Dendritic cell treated with granulocyte-macrophage colony-stimulating factor and Interleukin-4, amounts not matched to agents 40 ng/mL and 50 ng/mL, for 4 days (primary cell): Measurements from ENCODE around the gene CDCA5.
"Not testable (repeated sequence)": the region's sequence is repeated elsewhere in the genome, so short reads cannot be mapped to it uniquely, and the experiment has no call there.

Source experiments
- H3K27ac Mint-ChIP-seq: one replicate; pipeline ENCODE4 v1.8.0; 2022; ENCODE audit warnings: mild to moderate bottlenecking, mixed read lengths
- H3K27me3 Mint-ChIP-seq: one replicate; pipeline ENCODE4 v1.8.0; 2022; ENCODE audit warnings: mild to moderate bottlenecking, mixed read lengths
- H3K36me3 Mint-ChIP-seq: one replicate; pipeline ENCODE4 v1.8.0; 2022; ENCODE audit warnings: low read depth, mixed read lengths
- H3K4me1 Mint-ChIP-seq: one replicate; pipeline ENCODE4 v1.8.0; 2022; ENCODE audit warnings: low read depth, mixed read lengths
- H3K4me3 Mint-ChIP-seq: one replicate; pipeline ENCODE4 v1.8.0; 2022; ENCODE audit warnings: mild to moderate bottlenecking, moderate library complexity, mixed read lengths
- H3K9me3 Mint-ChIP-seq: one replicate; pipeline ENCODE4 v1.8.0; 2022; ENCODE audit warnings: mixed read lengths
- intact Hi-C: fragments of 100-400 bp; cut with micrococcal nuclease; formaldehyde crosslinking; loops from one replicate; pipeline ENCODE4 v1.15.0; 2022

CDCA5 gene

GRCh38 chr11:65125197-65126056 lies 41.6 kb upstream of the CDCA5 start:
- H3K4me3 Mint-ChIP-seq, result no peak overlapping the region
- intact Hi-C loops, result no loop called here
- no peaks in the 10 kb centered on the region for H3K27me3 Mint-ChIP-seq
- H3K27ac Mint-ChIP-seq, result no peak overlapping the region
- H3K9me3 Mint-ChIP-seq, result no peaks in the 10 kb centered on the region
- H3K4me1 Mint-ChIP-seq, result peaks cover 12% of the 10 kb centered on the region
- peaks cover 86% of the 10 kb centered on the region for H3K36me3 Mint-ChIP-seq

- peaks cover 86% of the 10 kb centered on the region for H3K36me3 Mint-ChIP-seq
- H3K27ac Mint-ChIP-seq, result no peak overlapping the region
- no peaks in the 10 kb centered on the region for H3K9me3 Mint-ChIP-seq
- H3K4me3 Mint-ChIP-seq, result no peak overlapping the region
- H3K4me1 Mint-ChIP-seq, result peaks cover 18% of the 10 kb centered on the region
- intact Hi-C loops, result no loop called here
- H3K27me3 Mint-ChIP-seq, result no peaks in the 10 kb centered on the region
Observed at GRCh38 chr11:65124480-65125196, 40.8 kb upstream of the CDCA5 start.

GRCh38 chr11:65121865-65122696 lies 38.2 kb upstream of the CDCA5 start, which contains the start of the genes FAU and MRPL49:
TSS of gene FAU (minus strand) at chr11:65122134. CDS start at chr11:65121813, 321 bp downstream.
TSS of gene MRPL49 (plus strand) at chr11:65122321. CDS start at chr11:65122347, 26 bp downstream.
- peak within 1 kb of the TSS; percentile 99 for H3K27ac Mint-ChIP-seq
- no peaks in the 10 kb centered on the region for H3K27me3 Mint-ChIP-seq
- H3K36me3 Mint-ChIP-seq, result peaks cover 86% of the 10 kb centered on the region
- no peaks in the 10 kb centered on the region for H3K9me3 Mint-ChIP-seq
- intact Hi-C loops, result no loop called here
- peak within 1 kb of the TSS; percentile 91 for H3K4me3 Mint-ChIP-seq
- peaks cover 33% of the 10 kb centered on the region for H3K4me1 Mint-ChIP-seq

GRCh38 chr11:65121447-65121864 lies 37.6 kb upstream of the CDCA5 start:
- Mint-ChIP-seq H3K4me1 (peaks cover 38% of the 10 kb centered on the region), H3K36me3 (peaks cover 79% of the 10 kb centered on the region), H3K4me3 (peak overlapping the region; percentile 91), H3K9me3 (no peaks in the 10 kb centered on the region), H3K27me3 (no peaks in the 10 kb centered on the region), H3K27ac (peak overlapping the region; percentile 99)
- intact Hi-C loops, result no loop called here

GRCh38 chr11:65120831-65121230 lies 37.0 kb upstream of the CDCA5 start:
- Mint-ChIP-seq H3K27ac (peak overlapping the region; percentile 99), H3K9me3 (no peaks in the 10 kb centered on the region), H3K36me3 (peaks cover 76% of the 10 kb centered on the region), H3K27me3 (no peaks in the 10 kb centered on the region), H3K4me3 (peak overlapping the region; percentile 91), H3K4me1 (peaks cover 42% of the 10 kb centered on the region)
- intact Hi-C loops, result no loop called here

GRCh38 chr11:65119670-65119995 lies 35.8 kb upstream of the CDCA5 start:
- intact Hi-C loops, result loop anchor here (5.0 to 10.0 kb wide), 3 partner anchors 135 to 272 kb away; partner anchors contain the start of gene ATG2A
- H3K27ac Mint-ChIP-seq, result peak overlapping the region; percentile 99
- peaks cover 49% of the 10 kb centered on the region for H3K4me1 Mint-ChIP-seq
- peaks cover 72% of the 10 kb centered on the region for H3K36me3 Mint-ChIP-seq
- no peak overlapping the region for H3K4me3 Mint-ChIP-seq
- no peaks in the 10 kb centered on the region for H3K27me3 Mint-ChIP-seq
- no peaks in the 10 kb centered on the region for H3K9me3 Mint-ChIP-seq

GRCh38 chr11:65118891-65119669 lies 35.2 kb upstream of the CDCA5 start:
- peak overlapping the region; percentile 99 for H3K27ac Mint-ChIP-seq
- peaks cover 49% of the 10 kb centered on the region for H3K4me1 Mint-ChIP-seq
- H3K9me3 Mint-ChIP-seq, H3K27me3 Mint-ChIP-seq, H3K4me3 Mint-ChIP-seq: not testable (repeated sequence)
- H3K36me3 Mint-ChIP-seq, result peaks cover 66% of the 10 kb centered on the region
- intact Hi-C loops, result loop anchor here (5.0 to 10.0 kb wide), 3 partner anchors 136 to 272 kb away; partner anchors contain the start of gene ATG2A

GRCh38 chr11:65118097-65118837 lies 34.4 kb upstream of the CDCA5 start:
- Mint-ChIP-seq H3K9me3 (no peaks in the 10 kb centered on the region), H3K4me1 (peaks cover 52% of the 10 kb centered on the region), H3K27ac (peak overlapping the region; percentile 99), H3K27me3 (peaks cover 13% of the 10 kb centered on the region), H3K36me3 (peaks cover 64% of the 10 kb centered on the region), H3K4me3 (no peak overlapping the region)
- intact Hi-C loops, result loop anchor here (5.0 to 10.0 kb wide), 3 partner anchors 137 to 271 kb away; partner anchors contain the start of gene ATG2A

- Mint-ChIP-seq H3K36me3 (peaks cover 64% of the 10 kb centered on the region), H3K4me3 (peak within 1 kb of the TSS; percentile 84), H3K9me3 (no peaks in the 10 kb centered on the region), H3K4me1 (peaks cover 60% of the 10 kb centered on the region), H3K27ac (peak within 1 kb of the TSS; percentile 99), H3K27me3 (peaks cover 21% of the 10 kb centered on the region)
- intact Hi-C loops, result loop anchor here (1.0 to 10.0 kb wide), 5 partner anchors 21 to 270 kb away; partner anchors contain the start of genes ARL2, ATG2A and VPS51
Observed at GRCh38 chr11:65117206-65118096, 33.6 kb upstream of the CDCA5 start, which contains the start of gene ZNHIT2. TSS of gene ZNHIT2 (minus strand) at chr11:65117701. CDS start at chr11:65117653, 48 bp downstream.

GRCh38 chr11:65116370-65117205 lies 32.7 kb upstream of the CDCA5 start:
- Mint-ChIP-seq H3K27me3 (peaks cover 26% of the 10 kb centered on the region), H3K4me1 (peaks cover 67% of the 10 kb centered on the region), H3K27ac (peak overlapping the region; percentile 99), H3K36me3 (peaks cover 55% of the 10 kb centered on the region), H3K9me3 (no peaks in the 10 kb centered on the region), H3K4me3 (peak overlapping the region; percentile 84)
- intact Hi-C loops, result loop anchor here (1.0 to 10.0 kb wide), 5 partner anchors 20 to 269 kb away; partner anchors contain the start of genes ARL2, ATG2A and VPS51
